PC-3 (cell line): ENCODE results near the gene RNASET2. TPM values are rescaled to one million over a fixed set of nuclear protein-coding genes. Genes with fewer than 3 reads are reported as not detected.

Experiments used
- ATAC-seq: fragments of 200-7000 bp; cut with Tn5 transposase; 2 replicates; pipeline ENCODE4 v1.9.1; 2020; ENCODE audit warnings: mild to moderate bottlenecking, moderate library complexity
- BruUV-seq: library from RNA; stranded (reverse); fragments of 400-500 nt; replicated peaks from 2 replicates; lab custom pipeline; 2021; lab: Mats Ljungman, UMichigan
- CTCF ChIA-PET: fragments of 300-600 bp; sonication (Branson Sonifier 250); formaldehyde crosslinking; loops from one replicate; lab custom pipeline; 2022; ENCODE audit warnings: antibody characterized with exemption; lab: Charles Lee
- POLR2A ChIA-PET: fragments of 300-600 bp; sonication (Branson Sonifier 250); formaldehyde crosslinking; loops from one replicate; lab custom pipeline; 2022; ENCODE audit warnings: antibody characterized with exemption; ENCODE audit not compliant: unreplicated experiment; lab: Charles Lee
- DNase-seq: peaks from one replicate; pipeline ENCODE4 v3.0.0-alpha.2; 2015
- H2AFZ ChIP-seq: fragments of 300-600 bp; sonication (generic); 2 replicates; pipeline ENCODE4 v1.6.0; 2016; ENCODE audit warnings: antibody characterized with exemption, low read length
- H3F3A ChIP-seq: fragments of 300-600 bp; sonication (generic); one replicate; pipeline ENCODE4 v1.6.0; 2017; ENCODE audit warnings: antibody characterized with exemption, low read length, control low read depth, mild to moderate bottlenecking; ENCODE audit not compliant: unreplicated experiment
- H3K27ac ChIP-seq: fragments of 300-600 bp; sonication (generic); 2 replicates; pipeline ENCODE4 v1.5.1; 2016; ENCODE audit warnings: mild to moderate bottlenecking, low read length
- H3K27me3 ChIP-seq: fragments of 300-600 bp; sonication (generic); 2 replicates; pipeline ENCODE4 v1.6.1; 2016; ENCODE audit warnings: low read length, mixed read lengths
- H3K36me3 ChIP-seq: fragments of 300-600 bp; sonication (generic); 2 replicates; pipeline ENCODE4 v1.6.1; 2016; ENCODE audit warnings: low read depth, mixed run types, low read length, mixed read lengths
- H3K4me1 ChIP-seq: fragments of 300-600 bp; sonication (generic); 2 replicates; pipeline ENCODE4 v1.5.1; 2016; ENCODE audit warnings: low read length; ENCODE audit not compliant: insufficient read depth
- H3K4me2 ChIP-seq: fragments of 300-600 bp; sonication (generic); 2 replicates; pipeline ENCODE4 v1.6.0; 2016; ENCODE audit warnings: low read length
- H3K4me3 ChIP-seq: fragments of 300-600 bp; sonication (generic); 2 replicates; pipeline ENCODE4 v1.5.1; 2016; ENCODE audit warnings: mild to moderate bottlenecking, low read length, mixed read lengths
- H3K79me2 ChIP-seq: fragments of 300-600 bp; sonication (generic); 2 replicates; pipeline ENCODE4 v1.6.1; 2017; ENCODE audit warnings: low read length, mixed read lengths
- H3K9ac ChIP-seq: fragments of 300-600 bp; sonication (generic); 2 replicates; pipeline ENCODE4 v1.6.0; 2016; ENCODE audit warnings: mild to moderate bottlenecking, low read length
- H3K9me2 ChIP-seq: fragments of 300-600 bp; sonication (generic); replicated peaks from 2 replicates; pipeline ENCODE4 v1.6.1; 2016; ENCODE audit warnings: mixed run types, low read length, mixed read lengths
- H3K9me3 ChIP-seq: fragments of 300-600 bp; sonication (generic); 2 replicates; pipeline ENCODE4 v1.6.1; 2016; ENCODE audit warnings: low read length, mixed read lengths
- H4K20me1 ChIP-seq: fragments of 300-600 bp; sonication (generic); 2 replicates; pipeline ENCODE4 v1.6.1; 2016; ENCODE audit warnings: low read length, mixed read lengths
- EZH2 ChIP-seq: fragments of 300-600 bp; sonication (generic); IDR thresholded peaks from one replicate; pipeline ENCODE4 v1.6.1; 2017; ENCODE audit warnings: antibody characterized with exemption, mild to moderate bottlenecking, low read length; ENCODE audit not compliant: unreplicated experiment
- EZH2phosphoT487 ChIP-seq: fragments of 300-600 bp; sonication (generic); IDR thresholded peaks from 2 replicates; pipeline ENCODE4 v1.6.1; 2018; ENCODE audit warnings: mild to moderate bottlenecking, antibody characterized with exemption, low read length, borderline replicate concordance
- intact Hi-C: fragments of 100-400 bp; cut with micrococcal nuclease; formaldehyde crosslinking; loops from 2 replicates; pipeline ENCODE4 v1.9.0; 2023
- total RNA-seq: library from RNA; depleted of rRNA; stranded (reverse); fragments of >200 nt; gene quantifications from 2 replicates; pipeline ENCODE4 v1.2.3, GENCODE V29; 2014
- TF ChIP-seq, protein P1 (sequence below): fragments of 300-600 bp; sonication (generic); conservative IDR thresholded peaks from 2 replicates; pipeline ENCODE4 v1.5.1; 2017; ENCODE audit warnings: antibody characterized with exemption, low read depth, mild to moderate bottlenecking, low read length

The RNASET2 gene
- total RNA-seq, 1 experiment from 2014 or later: 51.8 TPM

DNA sequence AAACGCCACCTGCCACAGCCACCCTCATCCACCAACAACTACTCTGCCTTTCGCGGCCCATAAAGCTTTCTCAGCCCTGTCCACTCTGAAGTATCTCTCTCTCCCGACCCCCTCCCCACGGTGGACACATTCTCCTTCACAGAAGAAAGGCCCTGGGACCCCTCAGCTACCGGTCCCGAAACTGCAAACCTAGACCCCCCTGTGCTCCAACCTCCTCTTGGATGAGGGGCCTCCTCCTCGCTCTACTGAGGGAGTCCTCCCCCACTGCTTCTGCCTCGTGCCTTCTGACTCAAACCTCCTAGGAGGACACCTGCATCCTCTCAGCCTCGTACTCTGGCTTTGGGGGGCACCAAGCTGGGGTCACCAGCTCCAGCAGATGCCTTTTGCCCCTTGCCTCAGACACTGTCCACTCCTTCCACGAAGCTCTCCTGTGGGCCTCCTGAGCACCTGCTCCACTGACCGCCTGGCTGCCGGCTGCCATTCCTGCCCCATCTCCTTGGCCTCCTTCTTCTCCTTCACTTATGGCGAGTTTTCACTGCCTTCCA is 24.9 kb downstream of the RNASET2 start:
- H3K27me3 ChIP-seq: no peaks in the 10 kb centered on the region
- H3F3A ChIP-seq: no peaks in the 10 kb centered on the region
- POLR2A ChIA-PET: no interaction called here
- H3K9ac ChIP-seq: no peak overlapping the region
- TF ChIP-seq EZH2phosphoT487 (no peak), EZH2 (no peak)
- TF ChIP-seq, protein P1, sequence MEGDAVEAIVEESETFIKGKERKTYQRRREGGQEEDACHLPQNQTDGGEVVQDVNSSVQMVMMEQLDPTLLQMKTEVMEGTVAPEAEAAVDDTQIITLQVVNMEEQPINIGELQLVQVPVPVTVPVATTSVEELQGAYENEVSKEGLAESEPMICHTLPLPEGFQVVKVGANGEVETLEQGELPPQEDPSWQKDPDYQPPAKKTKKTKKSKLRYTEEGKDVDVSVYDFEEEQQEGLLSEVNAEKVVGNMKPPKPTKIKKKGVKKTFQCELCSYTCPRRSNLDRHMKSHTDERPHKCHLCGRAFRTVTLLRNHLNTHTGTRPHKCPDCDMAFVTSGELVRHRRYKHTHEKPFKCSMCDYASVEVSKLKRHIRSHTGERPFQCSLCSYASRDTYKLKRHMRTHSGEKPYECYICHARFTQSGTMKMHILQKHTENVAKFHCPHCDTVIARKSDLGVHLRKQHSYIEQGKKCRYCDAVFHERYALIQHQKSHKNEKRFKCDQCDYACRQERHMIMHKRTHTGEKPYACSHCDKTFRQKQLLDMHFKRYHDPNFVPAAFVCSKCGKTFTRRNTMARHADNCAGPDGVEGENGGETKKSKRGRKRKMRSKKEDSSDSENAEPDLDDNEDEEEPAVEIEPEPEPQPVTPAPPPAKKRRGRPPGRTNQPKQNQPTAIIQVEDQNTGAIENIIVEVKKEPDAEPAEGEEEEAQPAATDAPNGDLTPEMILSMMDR: no peak
- no peak overlapping the region for H3K27ac ChIP-seq
- H2AFZ ChIP-seq: no peak overlapping the region
- no peaks in the 10 kb centered on the region for H3K9me3 ChIP-seq
- no peaks in the 10 kb centered on the region for H3K36me3 ChIP-seq
- no peak for ATAC-seq
- H3K9me2 ChIP-seq: no peaks in the 10 kb centered on the region
- no peaks in the 10 kb centered on the region for H4K20me1 ChIP-seq
- intact Hi-C loops: loop anchor here (5.0 kb wide), 1 partner anchor 66 kb away; the partner anchor contains the start of gene CEP43
- CTCF ChIA-PET: no interaction called here
- BruUV-seq: no TSS peak
- no peak for DNase-seq
- no peak overlapping the region for H3K4me2 ChIP-seq
- H3K4me1 ChIP-seq: peaks cover 26% of the 10 kb centered on the region
- H3K4me3 ChIP-seq: no peak overlapping the region
- no peaks in the 10 kb centered on the region for H3K79me2 ChIP-seq

DNA sequence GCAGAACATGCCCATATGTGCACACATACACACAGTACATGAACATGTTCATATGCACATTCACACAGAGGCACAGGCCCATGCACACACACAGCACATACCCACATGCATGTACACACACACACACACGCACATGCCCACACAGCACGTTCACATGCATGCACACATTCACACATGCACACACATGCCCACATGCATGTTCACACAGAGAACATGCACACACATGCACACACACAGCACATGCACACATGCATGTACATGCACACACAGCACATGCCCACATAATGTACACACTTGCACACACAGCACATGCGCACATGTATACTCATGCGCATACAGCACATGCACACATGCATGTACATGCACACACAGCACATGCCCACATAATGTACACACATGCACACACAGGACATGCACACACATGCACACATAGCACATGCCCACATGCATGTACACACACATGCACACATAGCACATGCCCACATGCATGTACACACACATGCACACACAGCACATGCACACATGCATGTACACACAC is 25.9 kb downstream of the RNASET2 start:
- no peak overlapping the region for H3K4me2 ChIP-seq
- POLR2A ChIA-PET: no interaction called here
- no peaks in the 10 kb centered on the region for H3K9me3 ChIP-seq
- no peak overlapping the region for H3K4me3 ChIP-seq
- H3F3A ChIP-seq: no peaks in the 10 kb centered on the region
- TF ChIP-seq EZH2 (no peak), EZH2phosphoT487 (no peak)
- TF ChIP-seq, protein P1: no peak
- H3K4me1 ChIP-seq: peaks cover 26% of the 10 kb centered on the region
- no peaks in the 10 kb centered on the region for H3K36me3 ChIP-seq
- no peak for DNase-seq
- H3K27ac ChIP-seq: no peak overlapping the region
- CTCF ChIA-PET: no interaction called here
- H3K9me2 ChIP-seq: no peaks in the 10 kb centered on the region
- BruUV-seq: no TSS peak
- no peak overlapping the region for H3K9ac ChIP-seq
- H4K20me1 ChIP-seq: no peaks in the 10 kb centered on the region
- no peak for ATAC-seq
- H3K27me3 ChIP-seq: no peaks in the 10 kb centered on the region
- intact Hi-C loops: loop anchor here (1.0 to 5.0 kb wide), 2 partner anchors 21 to 67 kb away; partner anchors contain the start of gene CEP43
- H2AFZ ChIP-seq: no peak overlapping the region
- no peaks in the 10 kb centered on the region for H3K79me2 ChIP-seq

DNA sequence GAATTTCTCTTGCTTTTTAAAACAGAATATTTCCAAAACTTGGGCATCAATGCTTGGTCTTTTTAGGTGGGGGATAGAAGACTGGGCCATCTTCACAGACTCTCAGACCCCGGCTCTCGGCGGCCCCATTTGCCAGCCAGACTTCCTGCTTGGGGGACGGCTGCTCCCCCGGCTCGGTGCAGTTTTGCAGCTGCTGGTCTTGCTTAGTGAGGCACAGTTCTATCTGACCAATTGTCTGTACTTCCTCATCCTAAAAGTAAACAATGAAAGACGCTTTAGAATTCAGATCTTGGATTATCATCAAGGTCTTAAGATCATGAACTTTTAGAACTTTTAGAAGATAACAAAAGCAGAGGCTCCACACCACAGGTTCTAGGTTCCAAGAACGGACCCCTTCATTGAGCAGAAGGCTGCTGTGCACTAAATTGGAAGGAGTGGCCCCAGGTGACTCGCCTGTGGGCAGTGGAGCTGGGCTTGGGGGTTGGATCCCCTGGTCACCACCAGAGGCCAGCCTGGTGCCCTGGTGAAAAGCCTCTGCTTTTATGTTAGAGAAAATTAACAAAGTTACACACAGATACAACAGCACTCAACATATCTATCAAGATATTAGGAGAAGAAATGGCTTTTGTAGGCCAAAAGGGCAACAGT is 26.7 kb downstream of the RNASET2 start:
- H3K27me3 ChIP-seq: no peaks in the 10 kb centered on the region
- BruUV-seq: no TSS peak
- CTCF ChIA-PET: no interaction called here

More for the DNA sequence above, 26.7 kb downstream of the RNASET2 start:
- Histone ChIP-seq H3K27ac (no peak overlapping the region), H3F3A (no peaks in the 10 kb centered on the region), H3K4me1 (peaks cover 23% of the 10 kb centered on the region), H4K20me1 (no peaks in the 10 kb centered on the region), H3K9me2 (no peaks in the 10 kb centered on the region), H3K4me3 (no peak overlapping the region), H3K9ac (no peak overlapping the region), H3K79me2 (no peaks in the 10 kb centered on the region), H3K4me2 (no peak overlapping the region), H2AFZ (no peak overlapping the region), H3K36me3 (no peaks in the 10 kb centered on the region), H3K9me3 (no peaks in the 10 kb centered on the region)
- ATAC-seq (peak; percentile 37), DNase-seq (peak; percentile 14)
- POLR2A ChIA-PET: no interaction called here
- intact Hi-C loops: loop anchor here (1.0 to 5.0 kb wide), 2 partner anchors 22 to 68 kb away; partner anchors contain the start of gene CEP43
- no peak for TF ChIP-seq EZH2phosphoT487
- TF ChIP-seq, protein P1: peak; percentile 40
